HT1080 (cell line): ENCODE data around the gene MITF. TPM values are rescaled to one million over a fixed set of nuclear protein-coding genes. Genes with fewer than 3 reads are reported as not detected.

Source experiments
- DNase-seq: peaks from one replicate; pipeline ENCODE4 v3.0.0-alpha.2; 2015; ENCODE audit warnings: low read depth
- total RNA-seq: library from RNA; depleted of rRNA; stranded (reverse); fragments of >200 nt; shearing (Covaris generic); gene quantifications from 2 replicates; pipeline ENCODE4 v1.2.3, GENCODE V29; 2014

Gene MITF
- total RNA-seq, 1 experiment from 2014 or later: 6.5 TPM

GRCh38 chr3:69755795-69756194, 16.5 kb downstream of the MITF start:
- no peak for DNase-seq

- peak; percentile 69 for DNase-seq
These were observed 22.9 kb downstream of the MITF start for GRCh38 chr3:69761896-69762767.

- no peak for DNase-seq
These were observed 23.5 kb downstream of the MITF start for GRCh38 chr3:69762768-69763229.

GRCh38 chr3:69763458-69763857, 24.2 kb downstream of the MITF start:
- no peak for DNase-seq

- no peak for DNase-seq
These were observed 25.0 kb downstream of the MITF start for GRCh38 chr3:69764121-69764741.

GRCh38 chr3:69764861-69765260, 25.6 kb downstream of the MITF start:
- no peak for DNase-seq

- DNase-seq: no peak
These were observed 27.4 kb downstream of the MITF start for GRCh38 chr3:69766638-69767037.

- no peak for DNase-seq
These were observed 28.3 kb downstream of the MITF start for GRCh38 chr3:69767571-69767970.

- DNase-seq: no peak
These were observed 29.2 kb downstream of the MITF start for GRCh38 chr3:69768438-69768837.

GRCh38 chr3:69770219-69770618, 31.0 kb downstream of the MITF start:
- DNase-seq: peak; percentile 88

- peak; percentile 64 for DNase-seq
These were observed 31.8 kb downstream of the MITF start for GRCh38 chr3:69770976-69771634.

GRCh38 chr3:69772152-69772867, 33.0 kb downstream of the MITF start:
- no peak for DNase-seq

- no peak for DNase-seq
These were observed 34.8 kb downstream of the MITF start for GRCh38 chr3:69774029-69774428.

GRCh38 chr3:69775751-69776150, 36.5 kb downstream of the MITF start:
- no peak for DNase-seq

GRCh38 chr3:69776289-69776688, 37.0 kb downstream of the MITF start:
- DNase-seq: no peak

GRCh38 chr3:69776920-69777581, 37.8 kb downstream of the MITF start:
- no peak for DNase-seq

GRCh38 chr3:69777582-69777967, 38.3 kb downstream of the MITF start:
- DNase-seq: no peak

GRCh38 chr3:69781593-69781992, 42.3 kb downstream of the MITF start:
- no peak for DNase-seq

GRCh38 chr3:69784954-69785514, 45.8 kb downstream of the MITF start:
- DNase-seq: peak; percentile 91

GRCh38 chr3:69785769-69786320, 46.6 kb downstream of the MITF start:
- no peak for DNase-seq
